GM18508 (cell line): ENCODE results near the gene PRKCZ.
"Not testable (repeated sequence)": the region's sequence is repeated elsewhere in the genome, so short reads cannot be mapped to it uniquely, and the experiment has no call there.

ENCODE experiments used
- ATAC-seq: cut with Tn5 transposase; IDR thresholded peaks from one replicate; pipeline ENCODE4 v1.9.1; 2021; ENCODE audit warnings: moderate number of reproducible peaks; ENCODE audit not compliant: insufficient read depth, unreplicated experiment

PRKCZ gene

DNA sequence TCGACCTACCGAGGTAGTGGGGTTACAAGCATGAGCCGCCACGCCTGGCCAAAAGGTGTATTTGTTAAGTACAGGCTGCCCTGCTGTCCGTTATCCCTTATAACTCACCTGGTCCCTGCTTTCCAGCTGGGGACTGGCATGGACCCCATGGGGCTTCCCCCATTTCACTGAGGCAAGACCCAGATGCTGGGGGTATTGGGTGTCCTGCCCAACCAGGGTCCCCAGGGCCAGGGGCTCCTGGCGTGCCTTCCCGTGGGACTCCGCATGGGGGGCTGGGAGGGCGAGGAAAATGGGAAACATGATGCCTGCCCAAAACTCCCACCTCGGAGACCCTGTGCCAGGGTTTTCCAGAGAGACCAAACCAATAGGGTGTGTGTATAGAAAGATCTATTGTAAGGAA lies 79.9 kb downstream of the PRKCZ start:
- no peak for ATAC-seq

DNA sequence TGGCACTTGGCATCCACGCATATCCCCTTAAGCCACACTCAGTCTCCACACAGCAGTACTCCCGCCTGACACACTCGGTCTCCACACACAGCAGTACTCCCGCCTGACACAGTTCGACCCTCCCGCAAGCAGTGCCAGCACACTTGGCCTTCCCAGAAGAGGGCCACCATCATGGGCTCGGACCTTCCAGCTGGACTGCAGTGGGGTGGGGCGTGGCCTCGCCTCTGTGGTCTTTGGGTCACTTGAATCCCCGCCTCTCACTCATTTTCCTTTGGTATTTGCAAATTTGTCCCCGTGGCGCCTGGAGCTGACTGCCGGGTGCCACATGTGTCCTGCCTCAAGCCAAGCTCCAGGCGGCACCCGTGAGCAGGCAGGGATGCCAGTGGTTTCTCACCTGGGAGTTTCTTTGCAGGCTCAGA lies 80.7 kb downstream of the PRKCZ start:
- ATAC-seq = no peak

DNA sequence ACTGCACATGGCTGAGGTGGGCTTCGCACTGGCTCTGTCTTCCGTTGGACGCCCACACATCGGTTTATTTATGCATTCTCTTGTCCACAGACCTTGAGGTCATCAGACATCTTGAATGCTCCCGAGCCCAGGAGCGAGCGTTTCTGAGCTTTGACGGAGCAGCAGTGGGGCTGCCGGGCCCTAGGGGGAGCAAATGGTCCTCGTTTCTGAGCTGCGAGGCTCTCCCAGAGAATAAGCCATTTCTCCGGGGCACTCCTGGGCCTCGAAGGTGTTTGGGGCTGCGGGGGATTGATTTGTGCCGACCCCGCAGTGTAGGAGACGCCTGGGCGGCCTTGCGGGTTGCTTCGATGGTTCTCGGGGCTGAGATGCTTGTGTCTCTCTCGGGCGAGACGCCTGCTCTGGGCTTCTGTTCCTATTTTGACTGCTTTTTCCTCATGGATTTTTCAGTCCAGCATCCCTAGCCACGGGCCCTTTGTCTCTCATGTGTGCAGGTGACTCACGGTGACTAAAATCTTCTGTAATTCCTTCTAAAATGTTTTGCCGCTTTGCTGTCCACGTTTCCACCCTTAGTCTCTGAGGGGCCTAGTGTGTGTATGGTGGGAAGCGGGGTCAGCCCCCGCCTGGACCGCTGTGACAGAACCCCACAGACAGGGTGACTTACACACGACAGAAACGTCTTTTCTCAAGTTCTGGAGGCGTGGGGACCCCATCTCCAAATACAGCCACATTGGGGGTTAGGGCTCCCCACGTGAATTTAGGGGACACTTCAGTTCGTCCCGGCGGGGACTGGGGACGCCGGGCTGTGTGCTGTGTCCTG lies 82.2 kb downstream of the PRKCZ start:
- ATAC-seq = no peak

- no peak for ATAC-seq
These were observed 83.0 kb downstream of the PRKCZ start for GRCh38 chr1:2133039-2133878.

- no peak for ATAC-seq
These were observed 83.6 kb downstream of the PRKCZ start for GRCh38 chr1:2133879-2134215.

DNA sequence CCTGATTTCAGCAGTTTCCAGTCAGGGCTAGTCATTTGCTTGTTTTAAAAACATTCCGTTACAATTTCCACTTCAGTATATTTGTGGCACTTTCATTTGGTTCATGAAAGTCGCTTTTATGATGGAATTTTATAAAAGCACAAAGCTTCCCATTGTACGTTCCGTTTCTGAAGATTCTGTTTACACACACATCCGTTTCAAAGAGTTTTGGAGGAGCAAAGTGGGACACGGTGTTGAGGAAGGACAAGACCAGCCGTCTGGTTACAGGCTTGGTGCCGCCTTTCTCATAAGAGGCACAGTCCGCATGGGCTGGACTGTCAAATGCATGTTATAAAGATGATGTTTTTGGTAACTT lies 84.0 kb downstream of the PRKCZ start:
- no peak for ATAC-seq

GRCh38 chr1:2134621-2135307 lies 84.6 kb downstream of the PRKCZ start:
- no peak for ATAC-seq

- ATAC-seq = no peak
These were observed 85.2 kb downstream of the PRKCZ start for GRCh38 chr1:2135441-2135841.

DNA sequence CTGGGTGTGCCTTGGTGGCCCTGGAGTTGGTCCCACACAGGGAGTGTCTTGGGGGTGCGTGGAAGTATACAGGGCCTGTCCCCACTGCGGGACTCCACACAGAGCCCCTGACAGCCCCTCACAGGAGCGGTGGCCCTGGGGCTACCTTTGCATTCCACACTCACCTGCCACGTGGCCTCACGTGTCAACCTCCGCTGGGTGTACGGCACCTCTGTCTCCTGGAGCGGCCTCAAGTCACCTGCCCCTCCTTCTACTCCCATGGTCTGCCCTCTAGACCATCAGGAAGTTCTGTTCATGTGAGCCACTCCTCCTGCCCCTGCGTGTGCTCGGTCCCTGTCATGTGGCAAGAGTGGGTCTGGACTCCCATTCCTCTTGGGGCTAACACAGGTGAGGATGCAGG lies 85.7 kb downstream of the PRKCZ start:
- no peak for ATAC-seq

DNA sequence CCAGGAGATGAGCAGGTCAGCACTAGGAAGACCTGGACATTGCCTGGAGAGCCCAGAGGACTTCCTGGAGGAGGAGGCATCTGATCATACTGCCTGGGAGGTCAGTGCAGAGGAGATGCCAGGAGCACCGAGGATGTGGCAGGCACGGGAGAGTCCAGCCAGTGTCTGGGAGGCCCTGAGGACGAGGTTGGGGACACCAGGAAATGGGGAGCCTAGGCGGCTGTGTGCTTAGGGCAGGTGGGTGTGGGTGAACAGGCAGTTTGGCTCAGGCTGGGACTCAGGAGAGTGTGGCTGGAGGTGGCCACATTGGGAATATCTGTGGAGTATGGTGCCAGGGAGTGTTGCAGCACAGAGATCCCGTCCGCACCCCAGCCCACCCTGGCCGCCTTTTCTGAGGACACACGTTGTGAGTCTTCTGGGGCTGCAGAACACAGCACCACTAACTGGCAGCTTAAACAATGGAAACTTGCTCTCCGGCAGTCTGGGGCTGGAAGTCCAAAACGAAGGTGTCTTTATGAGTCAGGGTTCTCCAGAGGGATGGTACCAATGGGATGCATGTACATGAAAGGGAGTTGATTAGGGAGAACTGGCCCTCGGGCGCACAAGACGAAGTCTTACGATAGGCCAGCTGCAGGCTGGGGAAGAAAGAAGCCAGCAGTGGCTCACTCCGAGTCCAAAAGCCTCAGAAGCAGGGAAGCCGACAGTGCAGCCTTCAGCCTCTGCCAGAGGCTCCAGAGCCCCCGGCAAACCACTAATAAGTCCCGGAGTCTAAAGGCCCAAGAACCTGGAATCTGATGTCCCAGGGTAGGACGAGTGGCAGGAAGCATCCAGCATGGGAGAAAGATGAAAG lies 86.4 kb downstream of the PRKCZ start:
- no peak for ATAC-seq

GRCh38 chr1:2137257-2138121 lies 87.3 kb downstream of the PRKCZ start:
- no peak for ATAC-seq

DNA sequence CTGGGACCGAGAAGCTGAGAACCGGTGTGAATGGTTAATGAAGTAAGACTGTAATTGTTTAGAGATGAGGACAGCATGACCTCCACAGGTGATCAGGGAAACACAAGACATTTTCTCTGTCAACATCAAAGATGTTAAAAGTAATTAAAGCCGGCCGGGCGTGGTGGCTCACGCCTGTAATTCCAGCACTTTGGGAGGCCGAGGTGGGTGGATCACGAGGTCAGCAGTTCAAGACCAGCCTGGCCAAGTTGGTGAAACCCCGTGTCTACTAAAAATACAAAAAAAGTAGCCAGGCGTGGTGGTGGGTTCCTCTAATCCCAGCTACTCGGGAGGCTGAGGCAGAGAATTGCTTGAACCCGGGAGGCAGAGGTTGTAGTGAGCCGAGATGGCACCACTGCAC lies 88.9 kb downstream of the PRKCZ start:
- not testable (repeated sequence) for ATAC-seq

GRCh38 chr1:2141025-2141424 lies 90.8 kb downstream of the PRKCZ start:
- ATAC-seq = no peak

GRCh38 chr1:2143814-2144500 lies 93.7 kb downstream of the PRKCZ start:
- no peak for ATAC-seq

DNA sequence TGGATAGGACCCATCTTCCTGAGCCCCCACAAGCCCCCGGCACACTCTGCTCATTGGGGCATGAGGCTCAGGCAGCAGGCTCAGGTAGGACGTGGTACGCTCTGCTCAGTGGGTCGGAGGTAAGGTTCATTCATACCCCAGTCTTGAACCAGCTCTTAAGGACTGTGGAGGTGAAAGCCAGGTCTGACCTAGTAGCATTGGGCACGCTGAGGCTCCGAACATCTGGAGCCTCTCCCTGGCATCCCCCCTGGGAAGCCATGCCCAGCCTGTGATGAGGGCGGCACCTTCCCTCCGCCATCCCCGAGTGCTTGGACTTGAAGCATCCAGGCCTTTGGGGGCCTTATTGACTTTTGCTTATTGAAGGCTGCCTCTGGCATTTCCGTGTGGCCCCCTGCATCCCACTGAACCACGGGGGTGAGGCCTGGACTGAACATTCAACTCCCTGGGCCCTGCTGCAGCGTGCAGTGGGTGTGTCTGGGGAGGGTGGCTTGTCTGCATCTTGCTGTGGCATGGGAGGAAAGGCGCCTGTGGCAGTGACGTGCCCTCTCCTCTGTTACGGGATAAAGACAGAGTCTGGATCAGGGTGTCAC lies 94.4 kb downstream of the PRKCZ start:
- ATAC-seq = no peak

DNA sequence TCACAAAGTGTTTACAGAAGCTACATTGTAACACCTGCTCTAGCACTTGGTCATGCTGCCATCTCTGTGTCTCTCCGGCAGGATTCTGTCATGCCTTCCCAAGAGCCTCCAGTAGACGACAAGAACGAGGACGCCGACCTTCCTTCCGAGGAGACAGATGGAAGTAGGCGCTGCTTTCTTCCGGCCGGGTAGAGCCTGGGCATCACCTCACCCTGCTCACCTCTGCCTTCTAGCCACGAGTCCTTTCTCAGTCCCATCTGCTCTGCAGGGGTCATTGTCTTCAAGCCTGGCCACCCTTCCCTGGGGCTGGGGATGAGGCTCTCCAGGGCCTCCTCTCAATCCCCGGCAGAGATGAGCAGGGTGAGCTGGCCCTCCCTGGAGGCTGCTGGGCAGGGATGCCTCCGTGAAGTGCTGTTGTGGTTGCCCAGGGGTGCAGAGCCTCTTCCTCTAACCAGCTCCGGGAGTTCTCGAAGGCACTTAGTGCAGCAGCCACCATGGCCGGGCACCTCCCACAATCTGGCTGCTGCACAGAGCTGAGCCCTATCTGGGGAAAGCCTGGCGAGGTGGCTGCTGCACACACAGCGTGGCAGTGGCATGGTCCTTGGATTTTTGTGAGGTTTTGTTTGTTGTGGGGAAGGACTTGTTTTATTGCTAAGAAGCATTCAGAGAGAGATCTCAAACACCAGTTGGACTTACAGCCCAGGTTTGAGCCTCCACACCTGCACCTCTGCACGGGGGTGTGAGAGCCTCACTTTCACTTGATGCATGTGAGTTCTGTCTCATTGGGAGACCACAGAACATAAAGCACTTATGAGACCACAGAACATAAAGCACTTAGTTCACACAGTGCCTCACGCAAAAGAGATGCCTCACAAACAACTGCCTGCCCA lies 96.0 kb downstream of the PRKCZ start:
- ATAC-seq = no peak

- no peak for ATAC-seq
These were observed 96.8 kb downstream of the PRKCZ start for GRCh38 chr1:2146836-2147517.
